GM19099 (cell line): ENCODE data around the gene TSPOAP1.

ENCODE experiments used
- POLR2A ChIP-seq: IDR thresholded peaks from 3 replicates; pipeline ENCODE4 v1.6.1; 2011; ENCODE audit warnings: low read depth; ENCODE audit not compliant: insufficient read length; ENCODE audit errors: extremely low read depth

The TSPOAP1 gene

GRCh38 chr17:58309918-58310259, 18.7 kb downstream of the TSPOAP1 start:
- no peak for TF ChIP-seq POLR2A

- TF ChIP-seq POLR2A, result no peak
Observed at GRCh38 chr17:58308985-58309917, 19.3 kb downstream of the TSPOAP1 start.

GRCh38 chr17:58308173-58308984, 20.2 kb downstream of the TSPOAP1 start:
- TF ChIP-seq POLR2A, result no peak

GRCh38 chr17:58307468-58308172, 21.0 kb downstream of the TSPOAP1 start:
- no peak for TF ChIP-seq POLR2A

- TF ChIP-seq POLR2A, result no peak
Observed at GRCh38 chr17:58306131-58306951, 22.3 kb downstream of the TSPOAP1 start.

GRCh38 chr17:58305626-58306025, 23.0 kb downstream of the TSPOAP1 start:
- no peak for TF ChIP-seq POLR2A

- no peak for TF ChIP-seq POLR2A
Observed at GRCh38 chr17:58304750-58305486, 23.7 kb downstream of the TSPOAP1 start.

GRCh38 chr17:58303971-58304749, 24.4 kb downstream of the TSPOAP1 start:
- no peak for TF ChIP-seq POLR2A

- TF ChIP-seq POLR2A, result no peak
Observed at GRCh38 chr17:58302919-58303585, 25.5 kb downstream of the TSPOAP1 start.

- no peak for TF ChIP-seq POLR2A
Observed at GRCh38 chr17:58302171-58302918, 26.2 kb downstream of the TSPOAP1 start.

GRCh38 chr17:58301504-58302150, 27.0 kb downstream of the TSPOAP1 start:
- TF ChIP-seq POLR2A, result no peak
